ENCODE measurements around the gene SLX9. TPM values are rescaled to one million over a fixed set of nuclear protein-coding genes. Genes with fewer than 3 reads are reported as not detected.

The SLX9 gene
- polyA plus RNA-seq, 1 donor (not counting 4 experiments of a cell fraction or from before 2014, with no cell fraction given) = 21.8 TPM

GRCh38 chr21:44929242-44929798 lies 10.5 kb upstream of the SLX9 start:
- H3K4me1 ChIP-seq (ENCODE audit: control insufficient read depth, extremely low read depth, insufficient read depth, low read length) = peaks cover 59% of the 10 kb centered on the region

DNA sequence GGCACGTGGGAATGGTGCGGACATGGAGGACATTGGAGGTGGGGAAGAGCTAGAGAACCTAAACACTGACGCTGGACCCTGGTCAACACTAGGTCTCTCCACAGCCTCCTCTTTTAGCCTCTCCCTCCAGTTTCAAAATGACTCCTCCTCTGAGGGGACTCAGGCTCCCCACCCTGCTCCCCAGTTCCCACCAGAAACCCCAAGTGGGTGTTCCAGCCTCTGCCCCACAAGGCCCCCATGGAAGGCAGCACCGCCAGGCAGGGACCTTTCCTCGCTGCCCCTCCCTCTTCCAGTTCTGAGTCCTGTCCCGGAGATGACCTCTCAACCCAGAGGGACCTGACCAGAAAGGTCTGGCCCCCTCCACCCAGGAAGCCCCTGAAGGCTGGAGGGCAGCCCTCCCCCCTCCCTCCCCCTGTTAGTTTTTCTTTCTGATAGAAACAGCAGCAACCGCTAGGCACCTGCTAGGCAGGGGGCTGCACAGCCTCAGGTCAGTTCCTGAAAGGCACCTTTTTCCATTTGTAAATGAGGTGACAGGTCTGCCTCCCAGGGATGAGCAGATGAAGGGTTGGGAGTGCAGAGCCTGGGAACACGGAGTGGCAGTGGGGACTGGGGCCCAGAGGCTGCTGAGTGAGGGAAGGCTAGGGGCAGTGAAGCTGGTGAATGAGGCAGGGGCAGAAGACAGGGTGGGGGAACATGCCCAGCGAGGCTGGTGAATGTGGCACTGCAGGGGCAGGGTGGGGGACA lies 9.9 kb upstream of the SLX9 start:
- dilution Hi-C loops (cut with MboI; ENCODE audit: extremely low pct_ligation_motif_present, low sequenced_read_pairs) = no loop called here

More at GRCh38 chr21:44929242-44929798, 10.5 kb upstream of the SLX9 start:
- no peaks in the 10 kb centered on the region for H3K79me2 ChIP-seq (ENCODE audit: control insufficient read depth, insufficient read depth, low read length)
- dilution Hi-C loops (cut with MboI; ENCODE audit: extremely low pct_ligation_motif_present, low sequenced_read_pairs) = no loop called here
- no peak overlapping the region for H2AFZ ChIP-seq (ENCODE audit: control insufficient read depth, low read length)
- H3K27ac ChIP-seq (ENCODE audit: control insufficient read depth, insufficient read depth, low read length) = no peak overlapping the region
- H3K4me3 ChIP-seq (ENCODE audit: control insufficient read depth in 2 of 3, extremely low read depth in 1 of 3, insufficient read depth in 2 of 3, low read depth in 1 of 3, low read length in 3 of 3) = no peak overlapping the region
- no peaks in the 10 kb centered on the region for H4K20me1 ChIP-seq (ENCODE audit: control insufficient read depth, extremely low read depth, insufficient read depth, low read length)
- DNase-seq (ENCODE audit: low read depth, low spot score) = no peak
- no peaks in the 10 kb centered on the region for H3K9me1 ChIP-seq (ENCODE audit: control insufficient read depth, extremely low read depth, insufficient read depth, low read length)
- no peaks in the 10 kb centered on the region for H3K9me3 ChIP-seq (ENCODE audit: control insufficient read depth, low read depth, low read length)
- no peaks in the 10 kb centered on the region for H3K36me3 ChIP-seq (ENCODE audit: control insufficient read depth in 2 of 2, extremely low read depth in 1 of 2, insufficient read depth in 2 of 2, low read length in 2 of 2)
- H3K9ac ChIP-seq (ENCODE audit: control insufficient read depth, extremely low read depth, insufficient read depth, low read length) = no peak overlapping the region
- no peak for FAIRE-seq
- H3K27me3 ChIP-seq (ENCODE audit: control insufficient read depth, extremely low read depth, insufficient read depth, low read length) = peaks cover 24% of the 10 kb centered on the region
- no peak overlapping the region for H3K4me2 ChIP-seq (ENCODE audit: control insufficient read depth, extremely low read depth, insufficient read depth, low read depth, low read length)
- no peak for TF ChIP-seq EZH2 (IDR thresholded peaks at IDR 0.05; ENCODE audit: low read length)
- TF ChIP-seq, protein P1, sequence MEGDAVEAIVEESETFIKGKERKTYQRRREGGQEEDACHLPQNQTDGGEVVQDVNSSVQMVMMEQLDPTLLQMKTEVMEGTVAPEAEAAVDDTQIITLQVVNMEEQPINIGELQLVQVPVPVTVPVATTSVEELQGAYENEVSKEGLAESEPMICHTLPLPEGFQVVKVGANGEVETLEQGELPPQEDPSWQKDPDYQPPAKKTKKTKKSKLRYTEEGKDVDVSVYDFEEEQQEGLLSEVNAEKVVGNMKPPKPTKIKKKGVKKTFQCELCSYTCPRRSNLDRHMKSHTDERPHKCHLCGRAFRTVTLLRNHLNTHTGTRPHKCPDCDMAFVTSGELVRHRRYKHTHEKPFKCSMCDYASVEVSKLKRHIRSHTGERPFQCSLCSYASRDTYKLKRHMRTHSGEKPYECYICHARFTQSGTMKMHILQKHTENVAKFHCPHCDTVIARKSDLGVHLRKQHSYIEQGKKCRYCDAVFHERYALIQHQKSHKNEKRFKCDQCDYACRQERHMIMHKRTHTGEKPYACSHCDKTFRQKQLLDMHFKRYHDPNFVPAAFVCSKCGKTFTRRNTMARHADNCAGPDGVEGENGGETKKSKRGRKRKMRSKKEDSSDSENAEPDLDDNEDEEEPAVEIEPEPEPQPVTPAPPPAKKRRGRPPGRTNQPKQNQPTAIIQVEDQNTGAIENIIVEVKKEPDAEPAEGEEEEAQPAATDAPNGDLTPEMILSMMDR (optimal IDR thresholded peaks at IDR 0.05 in 1 of 3, IDR thresholded peaks at IDR 0.05 in 1 of 3, conservative IDR thresholded peaks at IDR 0.05 in 1 of 3; ENCODE audit: extremely low read depth in 1 of 3, insufficient read depth in 2 of 3, low read length in 3 of 3) = no peak

More for the DNA sequence above, 9.9 kb upstream of the SLX9 start:
- TF ChIP-seq EZH2 (IDR thresholded peaks at IDR 0.05; ENCODE audit: low read length) = no peak
- TF ChIP-seq, protein P1 (optimal IDR thresholded peaks at IDR 0.05 in 1 of 3, IDR thresholded peaks at IDR 0.05 in 1 of 3, conservative IDR thresholded peaks at IDR 0.05 in 1 of 3; ENCODE audit: extremely low read depth in 1 of 3, insufficient read depth in 2 of 3, low read length in 3 of 3) = no peak
- H3K36me3 ChIP-seq (ENCODE audit: control insufficient read depth in 2 of 2, extremely low read depth in 1 of 2, insufficient read depth in 2 of 2, low read length in 2 of 2) = no peaks in the 10 kb centered on the region
- H2AFZ ChIP-seq (ENCODE audit: control insufficient read depth, low read length) = no peak overlapping the region
- no peaks in the 10 kb centered on the region for H3K79me2 ChIP-seq (ENCODE audit: control insufficient read depth, insufficient read depth, low read length)
- FAIRE-seq (no peak), DNase-seq (ENCODE audit: low read depth, low spot score) (no peak)
- H3K9me1 ChIP-seq (ENCODE audit: control insufficient read depth, extremely low read depth, insufficient read depth, low read length) = no peaks in the 10 kb centered on the region
- H3K4me2 ChIP-seq (ENCODE audit: control insufficient read depth, extremely low read depth, insufficient read depth, low read depth, low read length) = no peak overlapping the region
- H3K9ac ChIP-seq (ENCODE audit: control insufficient read depth, extremely low read depth, insufficient read depth, low read length) = no peak overlapping the region
- peaks cover 24% of the 10 kb centered on the region for H3K27me3 ChIP-seq (ENCODE audit: control insufficient read depth, extremely low read depth, insufficient read depth, low read length)
- no peak overlapping the region for H3K27ac ChIP-seq (ENCODE audit: control insufficient read depth, insufficient read depth, low read length)
- H3K4me1 ChIP-seq (ENCODE audit: control insufficient read depth, extremely low read depth, insufficient read depth, low read length) = peaks cover 54% of the 10 kb centered on the region
- no peaks in the 10 kb centered on the region for H4K20me1 ChIP-seq (ENCODE audit: control insufficient read depth, extremely low read depth, insufficient read depth, low read length)
- H3K4me3 ChIP-seq (ENCODE audit: control insufficient read depth in 2 of 3, extremely low read depth in 1 of 3, insufficient read depth in 2 of 3, low read depth in 1 of 3, low read length in 3 of 3) = no peak overlapping the region
- no peaks in the 10 kb centered on the region for H3K9me3 ChIP-seq (ENCODE audit: control insufficient read depth, low read depth, low read length)

Data from keratinocyte (primary cell).